ENCODE results near the gene MPV17L.
"Not testable (repeated sequence)": the region's sequence is repeated elsewhere in the genome, so short reads cannot be mapped to it uniquely, and the experiment has no call there.

DNA sequence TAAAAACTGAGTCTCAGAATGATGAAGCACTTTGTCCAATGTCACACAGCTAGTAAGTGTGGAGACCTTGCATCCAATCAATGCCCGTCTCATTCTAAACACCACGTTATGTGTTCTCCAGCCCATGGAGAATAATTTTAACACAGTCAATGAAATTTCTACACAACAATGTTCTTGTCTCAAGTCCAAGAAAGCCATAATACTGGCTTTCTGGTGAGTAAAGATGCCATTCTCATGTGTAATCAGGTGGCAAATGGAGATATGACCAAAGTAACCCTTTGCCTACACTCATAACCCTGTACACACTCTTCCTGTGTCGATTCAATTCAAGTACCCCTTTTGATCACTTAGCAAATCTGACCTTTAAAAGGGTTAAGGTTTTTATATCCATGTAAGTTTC is 12.7 kb upstream of the MPV17L start:
- TF ChIP-seq CTCF (IDR thresholded peaks at IDR 0.05; ENCODE audit: low read length); EZH2 (optimal IDR thresholded peaks at IDR 0.05; ENCODE audit: low read depth, low read length): not testable (repeated sequence)
